ENCODE results near the gene EXOSC3.

- TF ChIP-seq CTCF (IDR thresholded peaks at IDR 0.05; ENCODE audit: poor library complexity) (no peak), EZH2phosphoT487 (IDR thresholded peaks at IDR 0.05; ENCODE audit: low read depth, severe bottlenecking, unreplicated experiment) (no peak)
These were observed 45.6 kb downstream of the EXOSC3 start for GRCh38 chr9:37739222-37739621.
